ENCODE data around the gene IL18. TPM values are rescaled to one million over a fixed set of nuclear protein-coding genes. Genes with fewer than 3 reads are reported as not detected.

IL18 gene
- total RNA-seq, 2 experiments from 2014 or later: 0.17 TPM; not detected in 1

GRCh38 chr11:112129656-112130055 is 34.2 kb downstream of the IL18 start:
- Mint-ChIP-seq H3K4me3 (no peak overlapping the region), H3K4me1 (peaks cover 10% of the 10 kb centered on the region), H3K9me3 (no peaks in the 10 kb centered on the region), H3K27ac (no peak overlapping the region), H3K36me3 (ENCODE audit: low read depth) (no peaks in the 10 kb centered on the region), H3K27me3 (no peaks in the 10 kb centered on the region)
- ChIA-PET CTCF (interaction anchor here (0.9 kb wide), 1 partner anchor 16 kb away, joined by 3 read pairs; no protein-coding TSS in a partner anchor), POLR2A (no interaction called here)
- DNase-seq: no peak

GRCh38 chr11:112128483-112129121 is 35.3 kb downstream of the IL18 start:
- POLR2A ChIA-PET: no interaction called here
- Mint-ChIP-seq H3K27me3 (no peaks in the 10 kb centered on the region), H3K36me3 (ENCODE audit: low read depth) (no peaks in the 10 kb centered on the region), H3K27ac (no peak overlapping the region), H3K4me1 (peaks cover 10% of the 10 kb centered on the region), H3K4me3 (no peak overlapping the region), H3K9me3 (no peaks in the 10 kb centered on the region)
- CTCF ChIA-PET: no interaction called here
- no peak for DNase-seq

DNA sequence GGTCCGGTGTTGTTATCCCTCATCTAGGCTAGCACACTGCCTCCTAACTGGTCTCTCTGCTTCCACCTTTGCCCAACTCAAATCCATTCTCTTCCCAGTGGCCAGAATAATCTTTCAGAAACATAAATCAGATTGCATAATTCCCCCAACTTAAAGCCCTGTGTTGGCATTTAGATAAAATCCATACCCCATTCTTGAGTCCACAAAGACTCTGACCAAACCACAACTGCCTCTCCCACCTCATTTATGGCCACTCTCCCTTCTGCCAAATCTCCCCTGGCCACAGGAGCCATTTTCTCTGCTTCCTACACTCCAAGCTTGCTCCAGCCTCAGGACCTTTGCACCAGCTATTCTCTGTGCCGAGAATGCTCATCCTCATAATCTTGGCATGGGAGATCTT is 36.8 kb downstream of the IL18 start:
- Mint-ChIP-seq H3K4me3 (no peak overlapping the region), H3K36me3 (ENCODE audit: low read depth) (no peaks in the 10 kb centered on the region), H3K4me1 (peaks cover 5% of the 10 kb centered on the region), H3K27me3 (no peaks in the 10 kb centered on the region), H3K27ac (no peak overlapping the region), H3K9me3 (no peaks in the 10 kb centered on the region)
- DNase-seq: no peak
- CTCF ChIA-PET: no interaction called here
- POLR2A ChIA-PET: no interaction called here

DNA sequence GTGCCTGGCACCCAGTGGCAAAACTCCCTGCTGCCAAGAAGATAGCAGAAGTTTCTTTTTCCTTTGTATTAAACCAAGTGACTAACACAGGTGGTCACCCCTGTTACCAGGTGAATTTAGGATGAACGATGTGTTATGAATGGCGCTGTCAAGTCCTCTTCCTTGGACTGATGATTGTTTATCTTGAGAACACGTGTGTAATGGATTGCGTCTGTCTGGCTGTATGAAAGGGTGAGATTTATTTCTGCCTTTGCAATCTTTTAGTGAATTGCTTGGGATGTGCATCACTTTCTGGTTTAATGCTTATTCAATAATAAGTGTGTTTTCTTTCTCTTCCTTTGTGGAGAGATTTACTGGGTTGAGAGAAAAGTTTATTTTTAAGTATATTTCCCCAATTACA is 40.8 kb downstream of the IL18 start:
- Mint-ChIP-seq H3K36me3 (ENCODE audit: low read depth) (no peaks in the 10 kb centered on the region), H3K27ac (no peak overlapping the region), H3K4me1 (peaks cover 9% of the 10 kb centered on the region), H3K4me3 (no peak overlapping the region), H3K27me3 (no peaks in the 10 kb centered on the region), H3K9me3 (no peaks in the 10 kb centered on the region)
- DNase-seq: no peak
- CTCF ChIA-PET: interaction anchor here (2.1 kb wide), 1 partner anchor 10 kb away, joined by 6 read pairs; no protein-coding TSS in a partner anchor
- POLR2A ChIA-PET: no interaction called here

DNA sequence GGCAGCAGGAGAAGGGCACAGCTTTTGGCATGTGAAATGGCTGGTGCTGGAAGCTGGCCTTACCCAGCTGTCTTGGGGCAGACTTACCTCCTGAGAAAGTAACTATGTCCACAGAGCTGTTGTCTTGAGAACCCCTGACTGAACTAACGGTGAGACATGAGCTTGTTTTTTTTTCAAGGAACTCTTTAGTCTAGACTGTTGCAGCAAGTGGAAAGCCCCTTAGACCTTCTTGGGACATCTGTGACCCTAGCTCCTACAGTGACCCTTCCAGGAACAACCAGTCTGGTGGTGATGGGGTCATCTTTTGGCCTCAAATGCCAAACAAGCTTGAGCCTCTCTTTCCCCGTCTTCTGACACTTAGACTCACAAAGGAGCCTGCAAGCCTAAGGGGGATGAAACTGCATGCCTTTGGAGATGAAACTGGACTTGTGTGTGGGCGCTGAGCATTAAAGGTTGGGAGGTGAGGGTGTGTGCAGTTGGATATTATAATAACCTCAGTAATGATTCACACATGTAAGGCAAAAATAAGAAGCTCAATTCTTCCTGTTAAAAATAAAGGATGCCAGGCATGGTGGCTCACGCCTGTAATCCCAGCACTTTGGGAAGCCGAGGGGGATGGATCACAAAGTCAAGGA is 41.8 kb downstream of the IL18 start:
- Mint-ChIP-seq H3K27ac (no peak overlapping the region), H3K27me3 (no peaks in the 10 kb centered on the region), H3K4me3 (no peak overlapping the region), H3K4me1 (peaks cover 9% of the 10 kb centered on the region), H3K36me3 (ENCODE audit: low read depth) (no peaks in the 10 kb centered on the region), H3K9me3 (no peaks in the 10 kb centered on the region)
- ChIA-PET CTCF (interaction anchor here (1.0 to 2.1 kb wide), 3 partner anchors 8 to 25 kb away, joined by 3 to 6 read pairs (median 4); no protein-coding TSS in a partner anchor), POLR2A (no interaction called here)
- no peak for DNase-seq

- Mint-ChIP-seq H3K4me3 (no peak overlapping the region), H3K36me3 (ENCODE audit: low read depth) (no peaks in the 10 kb centered on the region), H3K27ac (no peak overlapping the region), H3K9me3 (no peaks in the 10 kb centered on the region), H3K27me3 (no peaks in the 10 kb centered on the region), H3K4me1 (peaks cover 26% of the 10 kb centered on the region)
- POLR2A ChIA-PET: no interaction called here
- no peak for DNase-seq
- CTCF ChIA-PET: interaction anchor here (0.6 kb wide), 2 partner anchors 26 to 58 kb away, joined by 3 to 6 read pairs; no protein-coding TSS in a partner anchor
Observed at GRCh38 chr11:112118176-112118575, 45.7 kb downstream of the IL18 start.

DNA sequence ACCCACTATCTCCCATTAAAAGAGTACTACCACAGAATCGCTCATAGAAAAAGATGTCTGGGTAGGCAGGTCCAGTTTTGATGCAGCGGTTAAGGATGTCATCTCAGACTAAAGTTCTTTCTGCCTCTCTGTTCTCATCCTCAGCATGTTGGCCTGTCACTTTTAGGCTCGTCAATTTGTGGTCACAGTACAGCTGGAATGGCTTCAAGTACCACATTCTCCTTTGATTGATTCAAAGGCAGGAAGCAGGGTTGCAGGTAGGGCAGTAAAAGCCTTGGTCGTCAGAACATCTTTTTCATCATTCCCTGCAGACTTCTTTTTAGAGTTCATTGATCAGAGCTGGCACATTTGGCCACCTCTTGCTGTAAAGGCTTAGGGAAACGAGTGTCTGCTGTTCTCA is 48.5 kb downstream of the IL18 start:
- ChIA-PET POLR2A (no interaction called here), CTCF (interaction anchor here (0.6 to 0.7 kb wide), 2 partner anchors 165 to 1686 kb away, joined by 3 read pairs; partner anchors contain the start of gene FDX1)
- DNase-seq: no peak
- Mint-ChIP-seq H3K4me3 (no peak overlapping the region), H3K27ac (no peak overlapping the region), H3K27me3 (no peaks in the 10 kb centered on the region), H3K36me3 (ENCODE audit: low read depth) (no peaks in the 10 kb centered on the region), H3K9me3 (no peaks in the 10 kb centered on the region), H3K4me1 (peaks cover 24% of the 10 kb centered on the region)

DNA sequence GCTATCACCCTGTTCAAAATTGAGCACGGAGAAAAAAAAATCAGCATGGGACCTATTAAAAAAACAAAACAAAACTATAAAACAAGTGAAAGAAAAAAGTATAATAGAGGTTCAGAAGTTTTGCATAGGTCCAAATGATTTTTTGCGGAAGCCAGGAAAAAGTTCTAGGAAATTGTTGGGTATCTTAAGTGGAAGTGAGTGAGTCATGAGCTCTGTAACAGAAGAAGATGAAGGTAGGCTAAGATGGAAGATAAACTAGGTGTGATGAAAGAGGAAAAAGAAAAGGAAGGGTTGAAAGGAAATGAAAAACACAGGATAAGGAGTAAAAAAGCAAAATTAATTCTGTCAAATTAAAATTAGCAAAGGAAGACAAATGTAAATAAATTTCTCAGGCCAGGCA is 49.4 kb downstream of the IL18 start:
- no peaks in the 10 kb centered on the region for H3K9me3 Mint-ChIP-seq
- H3K4me3 Mint-ChIP-seq: no peak overlapping the region
- H3K36me3 Mint-ChIP-seq (ENCODE audit: low read depth): no peaks in the 10 kb centered on the region
- ChIA-PET CTCF (interaction anchor here (0.9 to 1.2 kb wide), 4 partner anchors 8 to 161 kb away, joined by 3 to 4 read pairs (median 4); no protein-coding TSS in a partner anchor), POLR2A (no interaction called here)
- no peaks in the 10 kb centered on the region for H3K27me3 Mint-ChIP-seq
- peaks cover 21% of the 10 kb centered on the region for H3K4me1 Mint-ChIP-seq
- DNase-seq: no peak
- no peak overlapping the region for H3K27ac Mint-ChIP-seq

DNA sequence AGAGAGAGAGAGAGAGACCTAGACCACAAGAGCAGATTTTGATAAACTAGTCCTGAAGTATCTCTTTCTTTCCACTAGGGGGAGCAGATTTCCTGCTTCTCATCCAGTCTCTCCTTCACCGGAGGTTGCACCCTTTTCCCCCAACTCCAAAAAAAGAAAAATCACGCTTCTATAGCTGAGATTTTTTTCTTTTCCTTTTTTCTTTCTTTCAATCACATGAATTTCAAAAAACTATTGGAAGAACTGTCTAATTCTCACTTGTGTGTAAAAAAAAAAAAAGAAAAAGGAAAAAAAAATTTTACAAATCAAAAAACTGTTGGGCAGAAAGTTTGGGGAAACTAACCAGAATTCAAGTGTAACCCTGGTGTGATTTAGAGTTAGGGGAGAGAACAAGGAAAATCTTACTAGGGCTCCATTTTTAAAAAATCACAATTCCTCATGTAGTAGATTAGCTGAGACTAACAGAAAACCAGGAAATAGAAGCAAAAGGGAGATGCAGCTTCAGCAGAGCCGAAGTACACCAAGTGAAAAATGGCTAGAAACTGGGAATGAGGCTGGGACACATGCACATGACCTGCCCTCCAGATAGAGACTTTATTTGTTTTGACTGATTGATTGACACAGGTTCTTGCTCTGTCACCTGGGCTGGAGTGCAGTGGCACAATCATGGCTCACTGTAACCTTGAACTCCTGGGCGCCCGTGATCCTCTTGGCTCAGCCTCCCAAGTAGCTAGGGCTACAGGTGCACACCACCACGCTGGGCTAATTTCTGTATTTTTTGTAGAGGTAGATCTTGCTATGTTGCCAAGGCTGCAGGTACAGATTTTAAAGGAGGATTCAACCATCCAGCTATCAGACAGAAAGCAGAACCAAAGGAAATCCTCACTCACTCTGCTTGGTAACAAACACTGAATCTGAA is 50.1 kb downstream of the IL18 start:
- no peak overlapping the region for H3K4me3 Mint-ChIP-seq
- POLR2A ChIA-PET: no interaction called here
- peaks cover 21% of the 10 kb centered on the region for H3K4me1 Mint-ChIP-seq
- H3K27ac Mint-ChIP-seq: no peak overlapping the region
- CTCF ChIA-PET: interaction anchor here (0.9 to 1.2 kb wide), 4 partner anchors 9 to 160 kb away, joined by 3 to 4 read pairs (median 4); no protein-coding TSS in a partner anchor
- H3K36me3 Mint-ChIP-seq (ENCODE audit: low read depth): no peaks in the 10 kb centered on the region
- no peaks in the 10 kb centered on the region for H3K9me3 Mint-ChIP-seq
- DNase-seq: no peak
- H3K27me3 Mint-ChIP-seq: no peaks in the 10 kb centered on the region

- Mint-ChIP-seq H3K27ac (no peak overlapping the region), H3K36me3 (ENCODE audit: low read depth) (no peaks in the 10 kb centered on the region), H3K4me3 (no peak overlapping the region), H3K9me3 (no peaks in the 10 kb centered on the region), H3K27me3 (no peaks in the 10 kb centered on the region), H3K4me1 (no peaks in the 10 kb centered on the region)
- ChIA-PET CTCF (interaction anchor here (0.7 to 0.9 kb wide), 2 partner anchors 14 to 66 kb away, joined by 3 read pairs; no protein-coding TSS in a partner anchor), POLR2A (no interaction called here)
- no peak for DNase-seq
Observed at GRCh38 chr11:112106070-112106469, 57.8 kb downstream of the IL18 start.

GRCh38 chr11:112103446-112103845 is 60.4 kb downstream of the IL18 start:
- POLR2A ChIA-PET: no interaction called here
- H3K4me3 Mint-ChIP-seq: no peak overlapping the region
- H3K4me1 Mint-ChIP-seq: no peaks in the 10 kb centered on the region
- H3K9me3 Mint-ChIP-seq: no peaks in the 10 kb centered on the region
- no peak for DNase-seq
- peaks cover 2% of the 10 kb centered on the region for H3K36me3 Mint-ChIP-seq (ENCODE audit: low read depth)
- H3K27ac Mint-ChIP-seq: no peak overlapping the region
- CTCF ChIA-PET: interaction anchor here (1.2 to 1.9 kb wide), 2 partner anchors 9 to 10 kb away, joined by 4 to 8 read pairs; no protein-coding TSS in a partner anchor
- H3K27me3 Mint-ChIP-seq: no peaks in the 10 kb centered on the region

DNA sequence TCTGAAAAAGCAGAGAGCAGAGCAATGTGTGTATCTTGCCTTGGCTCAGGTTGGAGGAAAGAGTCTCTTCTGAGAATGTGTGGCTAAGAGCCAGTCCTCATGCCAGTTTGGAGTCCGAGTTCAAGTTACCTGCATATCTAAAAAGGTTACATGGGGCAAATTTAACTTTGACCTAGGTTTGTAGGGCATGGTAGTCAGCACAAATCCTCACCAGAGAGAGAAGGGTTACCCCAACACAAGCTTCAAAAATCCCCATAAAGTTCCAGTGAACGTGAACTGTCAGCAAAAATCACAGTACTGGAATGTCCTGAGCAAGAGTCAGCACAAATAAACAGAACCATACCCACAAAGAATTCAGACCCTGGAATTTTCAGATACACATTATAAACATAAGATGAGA is 63.4 kb downstream of the IL18 start:
- no peak overlapping the region for H3K27ac Mint-ChIP-seq
- no peaks in the 10 kb centered on the region for H3K4me1 Mint-ChIP-seq
- peaks cover 12% of the 10 kb centered on the region for H3K36me3 Mint-ChIP-seq (ENCODE audit: low read depth)
- no peak overlapping the region for H3K4me3 Mint-ChIP-seq
- DNase-seq: no peak
- no peaks in the 10 kb centered on the region for H3K27me3 Mint-ChIP-seq
- no peaks in the 10 kb centered on the region for H3K9me3 Mint-ChIP-seq
- ChIA-PET CTCF (no interaction called here), POLR2A (no interaction called here)

All from activated CD4-positive, alpha-beta T cell treated with anti-CD3 and anti-CD28 coated beads, Interleukin-2, amount 10 ng/mL, durations not matched to agents 7 days and 5 days (primary cell).